ENCODE data around the gene FMN2. TPM values are rescaled to one million over a fixed set of nuclear protein-coding genes. Genes with fewer than 3 reads are reported as not detected.

FMN2 gene
- total RNA-seq, 2 experiments from 2014 or later: not detected

DNA sequence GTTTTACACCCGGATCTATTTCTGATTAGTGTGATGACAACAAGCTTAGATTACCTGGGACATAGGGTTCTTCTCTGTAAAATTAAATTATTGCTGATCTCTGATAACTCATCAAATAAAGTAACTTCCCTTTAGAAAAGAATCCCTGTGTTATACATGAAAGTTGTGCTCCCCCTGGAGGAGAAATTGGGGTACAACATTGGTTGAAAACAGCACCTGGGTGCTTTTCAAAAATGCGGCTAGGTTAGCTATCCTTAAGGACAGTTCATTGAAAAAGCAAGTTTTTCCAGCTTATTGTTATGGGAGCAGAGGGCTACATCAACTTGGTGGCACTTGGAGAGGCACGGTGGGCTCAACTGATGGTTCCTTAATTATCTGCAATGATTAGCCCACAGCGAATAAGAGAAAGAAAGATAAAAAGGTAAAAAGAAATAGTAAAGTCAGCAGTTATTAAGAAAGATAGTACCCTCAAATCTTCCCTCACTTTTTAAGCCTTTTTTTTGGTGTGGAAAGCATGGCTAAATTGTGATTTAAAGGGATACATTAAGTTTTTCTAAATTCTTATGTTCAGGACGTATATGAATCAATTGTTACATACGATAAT lies 97.8 kb downstream of the FMN2 start:
- CTCF ChIA-PET: no interaction called here

DNA sequence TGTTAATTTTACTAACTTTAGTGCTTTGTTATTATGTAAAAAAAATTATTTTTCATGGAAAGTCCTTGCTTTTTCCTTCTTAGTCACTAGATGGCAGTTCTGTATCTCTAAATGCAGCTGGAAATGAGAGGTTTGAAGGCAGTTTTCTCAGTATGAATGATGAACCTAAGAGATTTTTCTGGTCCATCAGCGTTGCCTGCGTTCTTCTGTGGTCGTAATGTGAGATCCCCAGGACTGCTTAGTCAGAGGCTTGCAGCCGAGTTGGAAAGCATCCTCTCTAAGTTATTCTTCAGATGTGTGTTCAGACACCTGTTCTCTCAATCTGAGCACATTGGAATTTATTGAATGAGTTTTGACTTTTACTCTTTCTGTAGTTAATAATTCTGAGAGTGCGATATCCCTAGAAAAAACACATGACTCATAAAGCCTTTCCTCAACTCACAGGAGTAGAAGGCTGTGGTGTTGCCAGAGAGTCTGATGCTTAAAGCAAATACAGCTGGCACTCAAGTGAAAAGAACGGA lies 99.3 kb downstream of the FMN2 start:
- ChIA-PET CTCF (no interaction called here), POLR2A (no interaction called here)

More for the DNA sequence above, 97.8 kb downstream of the FMN2 start:
- POLR2A ChIA-PET: no interaction called here

DNA sequence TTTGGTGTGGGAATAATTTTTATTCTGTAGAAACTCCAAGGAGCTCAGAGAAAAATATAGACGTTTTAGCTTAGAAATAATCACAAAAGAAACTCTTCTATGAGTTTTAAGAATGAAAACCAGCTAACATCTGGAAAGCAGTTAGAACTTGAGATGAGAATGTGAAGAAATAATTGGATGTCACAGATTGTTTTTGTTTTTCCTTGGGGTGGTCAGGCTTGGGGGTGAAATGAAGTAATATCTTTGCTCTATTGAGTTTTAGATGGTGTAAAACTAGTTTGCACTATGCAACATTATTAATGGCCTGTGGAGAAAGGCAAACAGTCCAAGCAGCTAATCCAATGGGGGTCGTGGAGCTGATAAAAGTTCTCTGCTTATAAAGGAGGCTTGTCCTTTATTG lies 101.2 kb downstream of the FMN2 start:
- POLR2A ChIA-PET: no interaction called here
- CTCF ChIA-PET: no interaction called here

DNA sequence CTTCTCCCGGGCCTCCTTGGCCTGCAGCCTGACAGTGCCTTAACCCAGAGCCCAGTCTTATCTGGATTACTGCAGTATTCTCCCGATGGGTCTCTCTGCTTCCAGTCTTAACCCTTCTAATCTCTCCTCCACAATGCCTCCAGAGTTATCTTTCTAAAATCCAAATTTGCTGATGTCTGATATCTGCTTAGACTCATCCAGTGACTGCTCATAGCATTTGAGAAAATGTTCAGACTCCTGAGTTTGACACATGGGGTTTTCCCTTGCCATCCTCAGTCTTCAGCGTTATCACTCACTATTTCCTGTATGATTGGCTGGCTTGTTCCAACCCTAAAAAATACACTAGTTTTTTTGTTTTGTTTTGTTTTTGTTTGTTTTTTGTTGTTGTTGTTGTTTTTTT lies 102.0 kb downstream of the FMN2 start:
- CTCF ChIA-PET: no interaction called here
- POLR2A ChIA-PET: no interaction called here

DNA sequence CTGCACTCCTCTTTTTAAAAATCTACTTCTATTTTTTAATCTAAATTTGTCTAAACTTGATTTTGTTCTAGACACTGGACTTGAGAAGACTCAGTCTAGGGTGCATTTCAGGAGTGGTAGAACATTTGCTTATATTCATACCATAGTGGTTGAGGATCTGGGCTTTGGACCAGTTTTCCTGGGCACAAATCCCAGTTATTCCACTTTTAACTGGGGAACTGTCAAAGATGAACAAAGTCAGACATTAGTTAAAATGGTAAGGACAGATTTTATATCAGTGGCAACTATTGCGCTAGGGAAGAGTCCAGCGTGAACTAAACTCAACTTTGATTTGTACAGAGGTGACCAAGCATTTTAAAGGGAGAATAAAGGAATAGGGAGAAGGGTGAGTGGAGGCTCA lies 102.4 kb downstream of the FMN2 start:
- ChIA-PET CTCF (no interaction called here), POLR2A (no interaction called here)

DNA sequence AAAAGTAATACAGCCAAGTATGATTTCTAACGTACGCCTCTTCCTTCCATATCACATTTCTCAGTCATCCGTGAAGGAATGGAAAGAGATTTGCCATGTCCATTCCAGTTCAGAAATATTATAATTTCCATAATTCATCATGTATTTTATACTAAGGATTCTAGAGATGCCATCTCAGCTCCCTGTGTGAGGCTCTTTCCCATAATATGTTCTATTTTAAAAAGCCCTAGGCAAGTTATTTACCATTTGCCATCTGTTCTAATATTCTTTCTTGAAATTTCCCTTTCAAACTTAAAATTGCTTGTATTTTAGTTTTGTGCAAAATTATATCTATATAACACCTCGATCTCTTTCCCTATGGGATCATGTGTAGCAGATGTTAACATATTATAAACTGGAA lies 106.7 kb downstream of the FMN2 start:
- ChIA-PET POLR2A (no interaction called here), CTCF (no interaction called here)

DNA sequence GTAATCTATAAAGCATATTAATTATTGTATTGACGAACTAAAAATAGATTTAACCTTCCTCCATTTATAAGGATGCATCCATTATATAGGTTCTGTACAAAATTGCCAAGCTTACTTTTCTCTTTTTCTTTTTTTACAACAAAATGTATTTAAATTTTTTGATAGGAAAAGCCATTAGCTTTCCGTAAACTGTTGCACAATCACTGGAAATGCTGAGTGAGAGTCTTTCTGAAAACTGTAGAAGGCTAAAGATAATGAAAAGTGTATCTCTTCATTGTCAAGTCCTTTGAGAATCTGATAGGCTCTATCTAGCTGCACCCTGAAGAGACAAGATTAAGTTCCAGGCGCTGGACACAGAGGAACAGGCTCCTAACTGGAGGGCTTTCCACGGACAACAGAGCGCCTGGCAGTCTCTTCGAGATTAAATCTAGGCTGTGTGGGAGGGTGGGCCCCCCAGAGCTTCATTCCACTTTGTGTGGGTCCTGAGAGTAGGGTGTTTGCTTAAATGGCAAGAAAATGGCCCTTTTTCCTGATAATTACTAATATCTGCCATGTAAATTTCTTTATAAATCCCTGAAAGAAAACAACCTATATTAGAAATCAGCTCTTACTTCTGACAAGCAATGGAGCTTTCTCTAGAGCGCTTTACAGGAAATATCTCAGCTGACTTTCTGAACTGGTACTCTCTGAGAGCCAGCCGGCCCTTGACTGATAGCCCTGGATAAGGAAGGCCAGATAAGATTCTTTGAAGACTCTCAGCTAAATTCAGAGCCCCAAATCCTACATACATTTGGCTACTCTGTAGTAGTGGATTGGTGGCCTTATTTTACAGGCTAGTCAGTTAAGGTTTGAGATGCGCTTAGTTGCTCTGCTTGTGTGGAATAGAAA lies 108.3 kb downstream of the FMN2 start:
- POLR2A ChIA-PET: no interaction called here
- CTCF ChIA-PET: no interaction called here

DNA sequence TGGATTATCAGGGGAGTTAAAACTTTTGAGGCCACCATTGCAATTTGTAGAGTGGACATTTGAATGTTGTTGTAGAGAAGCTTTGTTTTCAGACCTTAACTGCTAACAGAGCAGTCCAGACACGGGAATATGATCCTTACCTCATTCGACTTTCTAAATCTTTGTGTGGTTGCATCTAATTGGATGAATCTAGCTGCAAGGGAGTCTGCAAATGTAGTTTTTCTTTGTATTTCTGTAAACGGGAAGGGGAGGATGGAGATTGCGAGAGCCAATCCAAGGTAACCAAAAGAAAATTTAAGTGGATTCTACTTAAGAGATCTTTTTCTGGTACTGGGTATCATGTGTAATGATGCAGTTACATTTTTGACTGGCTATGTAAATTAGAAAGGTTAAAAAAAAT lies 110.2 kb downstream of the FMN2 start:
- ChIA-PET CTCF (no interaction called here), POLR2A (no interaction called here)

DNA sequence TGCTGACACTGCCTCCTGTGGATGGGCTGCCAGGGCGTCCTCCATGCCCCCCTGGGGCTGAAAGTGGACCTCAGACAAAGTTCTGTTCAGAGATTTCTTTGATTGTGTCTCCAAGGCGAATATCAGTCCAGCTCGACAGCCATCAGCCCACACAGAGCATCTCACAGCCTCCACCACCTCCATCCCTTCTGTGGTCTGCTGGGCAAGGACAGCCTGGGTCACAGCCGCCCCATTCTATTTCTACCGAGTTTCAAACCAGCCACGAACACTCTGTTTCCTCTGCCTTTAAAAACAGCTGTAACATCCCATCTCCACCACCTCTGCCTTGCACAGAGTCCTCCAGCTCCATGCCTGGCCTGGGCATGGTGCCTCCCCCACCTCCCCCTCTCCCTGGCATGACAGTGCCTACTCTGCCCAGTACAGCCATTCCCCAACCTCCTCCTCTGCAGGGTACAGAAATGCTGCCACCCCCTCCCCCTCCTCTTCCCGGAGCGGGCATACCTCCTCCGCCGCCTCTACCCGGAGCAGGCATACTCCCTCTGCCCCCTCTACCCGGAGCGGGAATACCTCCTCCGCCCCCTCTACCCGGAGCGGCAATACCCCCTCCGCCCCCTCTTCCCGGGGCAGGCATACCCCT lies 115.5 kb downstream of the FMN2 start:
- CTCF ChIA-PET: no interaction called here
- POLR2A ChIA-PET: no interaction called here

DNA sequence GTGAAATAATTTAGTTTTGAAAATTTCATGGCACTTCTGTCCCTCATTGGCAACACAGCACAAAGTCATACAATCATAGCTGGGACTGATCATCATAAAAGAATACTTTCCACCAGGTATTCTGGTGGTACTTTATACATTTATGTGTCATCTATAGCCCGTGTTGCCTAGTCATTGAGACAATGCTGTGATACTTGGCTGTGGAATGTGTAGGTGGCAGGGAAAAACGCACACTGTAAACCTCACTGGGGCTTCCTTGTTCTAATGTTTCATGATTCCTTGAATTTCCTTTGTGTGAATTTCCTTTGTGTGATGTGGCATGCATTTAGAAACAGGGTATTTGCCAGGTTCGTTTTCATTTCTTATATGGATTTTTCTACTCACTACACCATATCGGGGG lies 118.3 kb downstream of the FMN2 start:
- POLR2A ChIA-PET: no interaction called here
- CTCF ChIA-PET: no interaction called here

DNA sequence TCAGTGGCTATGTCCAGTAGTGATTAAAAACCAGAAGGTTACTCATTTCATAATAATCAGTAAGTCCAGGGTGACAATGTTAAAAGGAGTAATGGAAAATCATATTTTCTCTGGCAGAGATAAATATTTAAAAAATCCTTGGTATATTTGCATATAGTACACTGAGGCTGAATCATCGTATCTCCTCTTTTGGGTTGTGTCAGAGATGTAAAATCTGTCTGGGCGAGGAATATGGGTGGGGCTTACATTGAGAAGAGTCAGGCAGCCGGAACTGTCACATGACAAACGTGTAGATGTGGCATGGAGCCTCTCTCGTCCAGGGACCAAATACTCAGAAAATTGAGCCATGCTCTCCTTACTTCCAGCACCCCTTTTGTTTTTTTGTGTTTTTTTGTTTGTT lies 120.9 kb downstream of the FMN2 start:
- ChIA-PET POLR2A (no interaction called here), CTCF (no interaction called here)

DNA sequence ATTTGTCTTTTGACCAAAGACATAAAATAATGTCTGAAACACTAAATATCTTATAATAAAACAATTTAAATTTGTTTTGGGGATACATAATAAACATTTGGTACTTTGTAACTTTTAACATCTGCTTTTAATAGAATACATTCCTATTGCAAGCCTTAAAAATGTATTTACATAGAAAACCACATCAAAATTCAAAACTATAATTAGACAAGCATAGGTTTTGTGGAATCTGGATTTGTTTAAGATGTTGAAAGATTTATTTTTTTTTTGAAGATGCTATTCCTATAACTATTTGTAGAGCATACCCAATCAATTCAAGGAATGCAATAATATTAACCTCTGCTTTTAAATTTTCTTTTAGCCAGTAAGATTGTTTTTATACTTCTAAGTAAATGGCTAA lies 125.7 kb downstream of the FMN2 start:
- ChIA-PET CTCF (no interaction called here), POLR2A (no interaction called here)

DNA sequence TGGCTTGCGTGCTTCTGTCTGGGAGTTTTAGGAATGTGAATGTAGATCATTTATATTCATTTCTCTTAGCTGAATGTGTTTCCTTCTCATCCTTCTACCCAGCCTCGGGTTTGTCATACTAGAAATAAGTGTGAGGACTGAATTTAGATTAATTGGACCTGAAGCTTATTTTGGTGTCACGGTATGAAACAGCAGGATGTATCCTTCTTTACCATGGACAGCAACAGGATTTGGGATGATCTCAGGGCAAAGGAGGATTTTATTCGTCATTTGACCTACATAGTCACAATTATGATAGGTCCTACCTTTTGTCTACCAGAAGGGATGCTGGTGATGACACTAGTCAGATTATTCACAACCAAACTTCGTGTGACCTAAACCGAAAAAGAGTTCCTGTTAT lies 127.4 kb downstream of the FMN2 start:
- ChIA-PET CTCF (no interaction called here), POLR2A (no interaction called here)

DNA sequence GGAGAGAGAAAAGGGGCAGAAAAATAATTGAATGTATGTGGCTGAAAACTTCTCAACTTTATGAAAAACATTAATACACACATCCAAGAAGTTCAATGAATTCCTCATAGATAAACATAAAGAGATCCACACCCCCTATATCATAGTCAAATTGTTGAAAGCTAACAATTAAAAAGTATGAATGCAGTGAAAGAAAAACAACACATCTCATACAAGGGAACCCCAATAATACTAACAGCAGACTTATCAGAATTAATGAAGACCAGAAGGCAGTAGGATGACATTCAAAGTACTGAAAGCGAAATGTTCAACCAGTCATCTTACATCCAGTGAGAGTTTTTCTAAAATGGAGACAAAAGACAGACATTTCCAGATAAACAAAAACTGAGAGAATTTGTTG lies 134.4 kb downstream of the FMN2 start:
- ChIA-PET POLR2A (no interaction called here), CTCF (no interaction called here)

DNA sequence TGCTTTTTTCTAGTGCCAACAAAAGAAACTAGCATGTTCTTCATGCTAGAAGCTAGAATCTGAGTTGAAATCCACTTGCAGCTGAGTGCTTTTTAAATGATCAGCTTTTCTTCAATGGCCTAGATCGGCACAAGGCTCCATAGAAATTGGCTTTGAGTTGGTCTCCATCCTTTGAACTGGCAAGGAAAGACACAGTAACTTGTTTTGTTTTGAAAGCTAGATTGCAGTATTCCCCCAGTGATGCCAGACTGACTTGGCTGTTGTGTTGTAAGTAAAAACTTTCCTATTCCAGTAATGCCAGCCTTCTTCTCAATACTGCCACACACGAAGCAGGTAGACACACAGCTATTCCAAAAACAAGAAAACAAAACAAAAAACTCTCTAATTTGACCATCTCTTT lies 139.1 kb downstream of the FMN2 start:
- POLR2A ChIA-PET: no interaction called here
- CTCF ChIA-PET: no interaction called here

DNA sequence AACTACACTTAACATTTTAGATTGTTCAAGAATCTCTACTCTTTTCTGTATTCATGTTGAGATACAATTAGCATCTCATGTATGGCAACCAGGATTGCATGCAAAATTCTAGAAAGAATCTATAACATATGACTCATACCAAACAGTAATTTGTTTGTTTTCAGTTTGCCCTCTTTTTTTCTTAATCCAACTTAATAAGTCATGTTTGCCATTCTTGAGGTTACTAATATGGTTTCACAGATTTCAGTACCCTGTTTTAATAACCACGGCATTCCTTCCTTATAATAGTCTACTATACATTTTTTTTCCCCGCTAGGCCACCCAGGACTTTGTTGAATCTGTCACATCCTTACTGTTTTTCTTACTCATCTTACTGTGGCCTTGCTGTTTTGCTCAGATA lies 140.8 kb downstream of the FMN2 start:
- POLR2A ChIA-PET: no interaction called here
- CTCF ChIA-PET: no interaction called here

DNA sequence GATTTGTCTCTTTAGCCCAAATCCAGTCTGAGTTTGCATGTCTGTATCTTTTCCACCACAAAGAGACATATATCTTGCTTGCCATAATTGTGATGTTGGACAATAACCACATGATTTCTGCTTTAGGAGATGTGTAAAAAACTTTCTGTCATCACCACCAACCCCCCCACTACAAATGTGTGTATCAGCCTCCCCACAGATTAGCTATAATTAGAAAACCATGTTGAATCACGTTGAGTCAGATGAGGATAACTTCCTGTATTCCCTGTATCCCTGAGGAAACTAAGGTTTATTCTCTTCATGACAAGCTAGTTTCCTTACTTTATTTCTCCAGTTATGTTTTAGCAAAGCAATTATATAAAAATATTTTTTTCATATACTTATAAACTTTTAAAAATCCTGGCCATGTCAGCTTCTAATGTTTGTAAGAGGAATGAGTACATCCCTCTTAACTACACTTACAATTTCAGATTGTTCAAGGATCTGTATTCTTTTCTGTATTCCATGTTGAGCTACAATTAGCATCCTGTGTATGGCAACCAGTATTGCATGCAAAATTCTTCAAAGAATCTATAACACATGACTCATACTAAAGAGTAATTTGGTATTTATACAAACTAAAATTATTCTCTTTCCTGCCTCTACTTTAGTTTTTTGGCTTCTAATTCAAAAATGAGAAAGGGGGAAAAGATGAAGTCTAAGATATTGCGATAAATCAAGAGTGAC lies 143.0 kb downstream of the FMN2 start:
- ChIA-PET POLR2A (no interaction called here), CTCF (no interaction called here)

DNA sequence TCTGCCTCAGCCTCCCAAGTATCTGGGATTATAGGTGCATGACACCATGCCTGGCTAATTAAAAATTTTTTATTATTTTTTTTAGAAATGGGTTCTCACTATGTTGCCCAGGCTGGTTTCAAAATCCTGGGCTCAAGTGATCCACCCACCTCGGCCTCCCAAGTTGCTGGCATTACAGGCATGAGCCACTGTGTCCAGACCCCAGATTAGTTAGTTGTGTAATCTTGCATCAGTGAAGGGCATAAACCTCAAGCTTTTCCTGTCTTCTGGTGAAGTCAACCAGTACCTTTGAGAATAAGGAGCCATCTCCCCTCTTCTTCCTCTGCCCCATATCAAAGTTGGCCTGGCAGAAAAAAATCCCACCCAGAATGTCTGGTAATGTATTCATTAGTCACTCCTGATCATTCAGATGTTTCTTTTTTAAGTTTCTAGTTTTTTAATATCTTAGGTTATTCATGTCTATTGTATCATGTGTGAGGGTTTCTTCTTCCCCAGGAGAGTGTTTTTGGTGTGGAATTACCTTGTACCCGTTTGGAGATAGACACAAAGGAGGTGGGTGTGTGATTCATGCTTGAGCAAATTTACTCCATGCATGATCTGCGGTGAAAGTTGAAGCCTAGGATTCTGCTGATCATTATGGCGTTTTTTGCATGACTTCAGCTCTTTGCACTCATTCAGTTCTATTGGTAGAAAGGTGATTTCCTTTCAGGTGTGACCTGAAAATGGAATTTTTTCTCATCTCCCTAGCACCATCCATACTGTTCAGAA lies 144.0 kb downstream of the FMN2 start:
- ChIA-PET CTCF (no interaction called here), POLR2A (no interaction called here)

DNA sequence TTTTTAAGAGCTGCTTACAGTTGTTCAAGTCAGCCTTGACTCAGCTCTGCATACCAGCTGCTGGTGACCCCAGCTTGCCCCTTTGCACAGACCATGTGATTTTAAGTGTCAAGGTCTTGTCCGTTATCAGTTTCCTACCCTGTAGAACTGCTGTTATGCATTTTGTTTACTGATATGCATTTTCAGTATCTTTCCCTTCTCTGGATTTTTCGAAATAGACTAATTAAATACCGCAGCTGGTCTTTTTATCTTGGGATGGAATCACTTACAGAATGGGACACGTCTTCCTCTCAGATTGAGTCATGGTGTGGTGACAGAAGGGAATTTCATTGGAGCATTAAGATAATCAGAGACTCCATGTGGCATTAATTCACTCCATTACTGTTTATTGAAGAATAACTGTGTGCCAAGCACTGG lies 145.6 kb downstream of the FMN2 start:
- POLR2A ChIA-PET: no interaction called here

DNA sequence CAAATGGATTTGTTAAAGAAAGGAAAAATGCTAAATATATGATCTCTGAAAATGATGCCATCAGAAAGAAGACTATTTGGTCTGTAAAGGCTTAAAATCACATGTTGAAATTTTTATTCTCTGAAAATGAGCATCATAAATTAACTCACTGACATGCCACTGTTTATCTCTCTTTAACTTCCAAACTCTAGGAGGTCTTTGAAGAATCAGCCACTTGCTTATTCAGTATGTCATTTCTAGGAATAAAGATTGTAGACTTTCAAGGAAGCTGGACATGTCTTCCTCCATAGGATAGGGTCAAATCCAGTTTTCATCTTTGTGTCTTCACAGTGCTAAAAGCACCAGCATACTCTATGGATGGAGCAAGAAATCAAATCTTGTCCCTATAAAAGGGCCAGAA lies 147.6 kb downstream of the FMN2 start:
- ChIA-PET POLR2A (no interaction called here), CTCF (no interaction called here)

More for the DNA sequence above, 145.6 kb downstream of the FMN2 start:
- CTCF ChIA-PET: no interaction called here
